ENCODE results near the gene FOXN4.

Gene FOXN4

GRCh38 chr12:109296431-109296830, 12.7 kb downstream of the FOXN4 start:
- no peak overlapping the region for H3K4me3 ChIP-seq (ENCODE audit: low read length)
- TF ChIP-seq CTCF (IDR thresholded peaks at IDR 0.05; ENCODE audit: insufficient read depth, low read depth, low read length, missing control alignments), result no peak
- DNase-seq (ENCODE audit: low read depth), result no peak

GRCh38 chr12:109295764-109296425, 13.2 kb downstream of the FOXN4 start:
- TF ChIP-seq CTCF (IDR thresholded peaks at IDR 0.05; ENCODE audit: insufficient read depth, low read depth, low read length, missing control alignments), result no peak
- DNase-seq (ENCODE audit: low read depth), result no peak
- H3K4me3 ChIP-seq (ENCODE audit: low read length), result no peak overlapping the region

- H3K4me3 ChIP-seq (ENCODE audit: low read length), result no peak overlapping the region
- TF ChIP-seq CTCF (IDR thresholded peaks at IDR 0.05; ENCODE audit: insufficient read depth, low read depth, low read length, missing control alignments), result no peak
- no peak for DNase-seq (ENCODE audit: low read depth)
Observed at GRCh38 chr12:109294286-109294796, 14.7 kb downstream of the FOXN4 start.

DNA sequence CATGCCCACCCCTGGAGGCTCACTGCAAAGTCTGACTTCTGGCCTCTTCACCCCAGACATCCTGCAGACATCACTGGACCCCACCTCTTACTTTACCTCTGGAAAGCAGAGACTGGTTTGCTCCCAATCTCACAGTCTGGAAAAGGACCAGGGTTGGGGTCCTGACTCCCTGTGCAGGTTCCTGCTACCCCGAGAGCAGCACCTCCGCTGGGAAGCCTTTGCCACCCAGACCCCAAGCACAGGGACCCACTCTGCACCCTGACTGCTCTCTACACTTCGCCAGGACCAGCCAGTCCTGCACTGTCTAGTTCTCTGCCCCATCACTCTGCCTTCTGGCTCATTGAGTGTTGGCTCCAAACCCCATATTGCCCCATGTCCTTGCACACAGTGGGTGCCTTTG, 16.0 kb downstream of the FOXN4 start:
- DNase-seq (ENCODE audit: low read depth), result no peak
- no peak overlapping the region for H3K4me3 ChIP-seq (ENCODE audit: low read length)
- no peak for TF ChIP-seq CTCF (IDR thresholded peaks at IDR 0.05; ENCODE audit: insufficient read depth, low read depth, low read length, missing control alignments)

GRCh38 chr12:109292342-109292711, 16.8 kb downstream of the FOXN4 start:
- DNase-seq (ENCODE audit: low read depth), result no peak
- TF ChIP-seq CTCF (IDR thresholded peaks at IDR 0.05; ENCODE audit: insufficient read depth, low read depth, low read length, missing control alignments), result no peak
- H3K4me3 ChIP-seq (ENCODE audit: low read length), result no peak overlapping the region

DNA sequence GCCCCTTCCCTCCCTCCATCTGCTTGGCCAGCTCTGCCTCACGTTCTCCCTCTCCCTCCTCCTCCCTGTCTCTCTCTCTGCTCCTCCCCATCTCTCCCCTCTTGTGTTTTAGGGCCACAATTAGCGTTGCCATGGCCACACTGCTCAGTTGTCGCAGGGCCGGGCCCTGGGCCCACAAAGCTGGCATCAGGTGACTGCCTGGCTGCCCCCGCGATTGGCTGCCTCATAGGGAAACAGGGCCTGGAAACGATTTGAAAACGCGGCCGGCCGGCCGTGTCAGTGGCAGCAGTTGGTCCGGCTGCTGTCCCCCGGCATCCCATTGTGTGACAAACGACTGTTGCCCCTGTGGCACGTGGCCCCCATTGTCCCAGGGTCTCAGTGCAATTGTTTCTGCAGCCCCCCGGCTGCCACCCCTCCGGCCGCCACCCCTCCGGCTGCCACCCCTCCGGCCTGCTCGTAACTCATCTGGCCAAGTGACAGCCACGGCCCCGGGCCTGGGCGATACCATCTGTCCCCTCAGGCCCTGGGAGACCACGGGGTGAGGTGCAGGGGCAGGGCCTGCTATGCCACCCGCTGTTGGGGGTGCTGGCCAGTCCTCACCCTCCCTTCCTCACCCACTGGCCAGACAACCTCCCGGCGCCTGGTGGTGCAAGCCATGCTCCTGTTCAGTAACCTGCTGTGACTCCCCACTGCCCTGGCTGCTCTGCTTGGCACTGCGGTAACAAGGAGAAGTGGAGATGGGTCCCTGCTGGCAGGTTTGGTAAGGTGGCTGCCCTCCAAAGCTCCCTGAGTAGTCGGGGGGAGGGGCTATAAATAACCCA, 17.4 kb downstream of the FOXN4 start:
- H3K4me3 ChIP-seq (ENCODE audit: low read length), result no peak overlapping the region
- no peak for DNase-seq (ENCODE audit: low read depth)
- TF ChIP-seq CTCF (IDR thresholded peaks at IDR 0.05; ENCODE audit: insufficient read depth, low read depth, low read length, missing control alignments), result no peak

Measured in epithelial cell of esophagus (primary cell).